Activated naive CD4-positive, alpha-beta T cell (primary cell): ENCODE measurements around the gene NSRP1.
"Not testable (repeated sequence)": the region's sequence is repeated elsewhere in the genome, so short reads cannot be mapped to it uniquely, and the experiment has no call there.

Source experiments
- DNase-seq, 4 experiments: peaks; one replicate each; lab custom pipeline; 2025; lab: John Stamatoyannopoulos, UW

The NSRP1 gene

GRCh38 chr17:30116661-30117551 lies at the start of gene NSRP1:
Gene NSRP1 (plus strand): TSS chr17:30116816. CDS start chr17:30116844, 28 bp downstream.
- peak; percentile 70 to 86 (median 80) for DNase-seq

GRCh38 chr17:30068465-30068864 lies 48.2 kb upstream of the NSRP1 start:
- DNase-seq, result no peak

GRCh38 chr17:30074254-30074653 lies 42.4 kb upstream of the NSRP1 start:
- no peak for DNase-seq

- DNase-seq, result no peak
Measured at GRCh38 chr17:30074730-30075129, 41.9 kb upstream of the NSRP1 start.

GRCh38 chr17:30082773-30083172 lies 33.8 kb upstream of the NSRP1 start:
- no peak for DNase-seq

GRCh38 chr17:30084788-30085187 lies 31.8 kb upstream of the NSRP1 start:
- no peak for DNase-seq

- no peak for DNase-seq
Measured at GRCh38 chr17:30086896-30087295, 29.7 kb upstream of the NSRP1 start.

- not testable (repeated sequence) for DNase-seq
Measured at GRCh38 chr17:30087431-30087830, 29.2 kb upstream of the NSRP1 start.

GRCh38 chr17:30091121-30091670 lies 25.4 kb upstream of the NSRP1 start:
- no peak for DNase-seq

- DNase-seq, result no peak
Measured at GRCh38 chr17:30091771-30092170, 24.8 kb upstream of the NSRP1 start.

- no peak for DNase-seq
Measured at GRCh38 chr17:30092886-30093285, 23.7 kb upstream of the NSRP1 start.

GRCh38 chr17:30093463-30094147 lies 23.0 kb upstream of the NSRP1 start:
- no peak for DNase-seq

GRCh38 chr17:30095507-30096244 lies 20.9 kb upstream of the NSRP1 start:
- DNase-seq, result no peak

GRCh38 chr17:30101686-30102390 lies 14.8 kb upstream of the NSRP1 start:
- no peak for DNase-seq

- DNase-seq, result no peak
Measured at GRCh38 chr17:30103921-30104320, 12.7 kb upstream of the NSRP1 start.

GRCh38 chr17:30104575-30105339 lies 11.9 kb upstream of the NSRP1 start:
- peak; percentile 13 to 41 (median 40) for DNase-seq

GRCh38 chr17:30112794-30113193 lies 3.8 kb upstream of the NSRP1 start:
- DNase-seq, result no peak

GRCh38 chr17:30113213-30113612 lies 3.4 kb upstream of the NSRP1 start:
- DNase-seq, result no peak

GRCh38 chr17:30116345-30116660 lies 313 bp upstream of the NSRP1 start:
- DNase-seq, result no peak

GRCh38 chr17:30117675-30118081 lies 1.1 kb downstream of the NSRP1 start:
- no peak for DNase-seq

GRCh38 chr17:30118635-30119034 lies 2.0 kb downstream of the NSRP1 start:
- not testable (repeated sequence) for DNase-seq
